HG02763 (cell line): ENCODE measurements around the gene PGAM4.
"Not testable (repeated sequence)": the region's sequence is repeated elsewhere in the genome, so short reads cannot be mapped to it uniquely, and the experiment has no call there.

Source experiments
- ATAC-seq: cut with Tn5 transposase; IDR thresholded peaks from one replicate; pipeline ENCODE4 v1.9.1; 2021; ENCODE audit warnings: mild to moderate bottlenecking, moderate library complexity; ENCODE audit not compliant: unreplicated experiment

The PGAM4 gene

GRCh38 chrX:77969538-77969937 lies at the start of gene PGAM4:
Gene PGAM4 (minus strand): TSS chrX:77969638. CDS start chrX:77969638, 0 bp downstream.
- no peak for ATAC-seq

GRCh38 chrX:78011846-78012245 lies 42.4 kb upstream of the PGAM4 start:
- ATAC-seq = no peak

- ATAC-seq = no peak
Observed at GRCh38 chrX:77979870-77980269, 10.4 kb upstream of the PGAM4 start.

DNA sequence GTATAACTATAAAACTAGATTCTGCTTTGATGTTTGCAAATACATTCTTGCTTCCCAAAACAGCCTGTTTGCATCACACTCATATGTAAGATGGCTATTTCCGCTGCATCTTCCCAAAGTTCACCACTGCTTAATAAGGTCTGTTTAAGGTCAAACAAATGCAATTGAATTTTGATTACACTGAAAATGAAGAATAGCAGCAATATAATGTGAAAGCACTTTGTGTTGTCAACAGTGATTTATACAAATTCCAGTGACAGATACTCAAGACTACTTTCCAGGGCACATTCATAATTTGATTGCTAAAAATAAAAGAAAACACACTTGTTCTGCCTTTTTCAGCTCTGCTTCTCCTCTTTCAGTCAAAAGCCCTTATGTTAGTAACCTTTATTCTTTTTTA lies 8.1 kb upstream of the PGAM4 start:
- no peak for ATAC-seq

DNA sequence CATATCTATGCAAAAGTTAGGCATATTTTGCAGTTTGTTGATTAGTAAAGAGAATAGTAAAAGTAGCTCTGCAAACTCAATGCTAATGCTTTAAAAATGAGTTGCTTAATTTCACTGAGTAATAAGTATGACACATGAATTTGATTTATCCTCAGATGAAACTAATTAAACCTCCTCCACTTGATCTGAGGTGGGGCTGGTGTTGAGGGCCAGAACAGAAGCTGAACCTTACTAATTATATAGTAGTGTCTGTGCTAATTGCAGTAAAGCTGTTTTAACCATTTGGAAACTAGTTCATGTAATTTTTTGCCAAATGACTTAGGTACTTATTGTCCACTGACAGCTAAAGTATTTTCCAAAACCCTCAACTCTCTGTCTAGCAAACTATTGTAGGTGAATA lies 7.7 kb upstream of the PGAM4 start:
- no peak for ATAC-seq

DNA sequence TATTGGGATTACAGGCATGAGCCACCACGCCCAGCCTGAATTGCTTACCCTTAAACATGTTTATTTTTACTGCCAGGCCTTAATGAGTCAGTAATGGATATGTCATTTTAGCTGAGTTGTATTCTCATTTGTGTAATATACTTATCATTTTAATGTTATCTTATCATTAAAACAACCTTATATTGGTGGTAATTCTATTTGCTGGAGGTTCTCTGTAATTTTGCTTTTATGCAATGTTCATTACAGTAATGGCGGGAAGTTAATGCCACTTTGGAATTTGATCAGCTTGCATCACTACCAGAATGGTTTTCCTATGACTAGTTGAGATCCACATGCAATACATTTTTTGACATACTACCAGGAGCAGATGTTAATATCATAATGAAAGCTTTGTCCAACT lies 6.3 kb upstream of the PGAM4 start:
- ATAC-seq = no peak

DNA sequence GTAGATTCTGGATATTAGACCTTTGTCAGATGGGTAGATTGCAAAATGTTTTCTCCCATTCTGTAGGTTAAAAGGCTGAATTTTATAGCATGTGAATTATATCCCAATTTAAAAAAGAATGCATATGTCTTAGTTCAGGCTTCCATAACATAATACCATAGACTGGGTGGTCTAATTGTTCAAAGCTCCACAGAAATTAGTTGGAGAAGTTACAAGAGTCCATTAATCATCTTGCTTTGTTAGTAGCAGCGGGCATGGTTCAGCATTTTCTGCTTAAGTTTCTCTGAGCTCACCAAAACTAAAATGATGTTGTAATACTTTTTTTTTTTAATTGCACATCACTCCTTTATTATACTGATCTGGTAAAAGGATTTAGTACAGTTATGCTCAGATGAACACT lies 1.8 kb downstream of the PGAM4 start:
- ATAC-seq = no peak

GRCh38 chrX:77966361-77966760 lies 3.1 kb downstream of the PGAM4 start:
- ATAC-seq = no peak

GRCh38 chrX:77962068-77962902 lies 7.2 kb downstream of the PGAM4 start:
- no peak for ATAC-seq

GRCh38 chrX:77961063-77961462 lies 8.4 kb downstream of the PGAM4 start:
- ATAC-seq = no peak

- ATAC-seq = no peak
Observed at GRCh38 chrX:77960567-77960966, 8.9 kb downstream of the PGAM4 start.

- ATAC-seq = no peak
Observed at GRCh38 chrX:77953708-77954107, 15.7 kb downstream of the PGAM4 start.

DNA sequence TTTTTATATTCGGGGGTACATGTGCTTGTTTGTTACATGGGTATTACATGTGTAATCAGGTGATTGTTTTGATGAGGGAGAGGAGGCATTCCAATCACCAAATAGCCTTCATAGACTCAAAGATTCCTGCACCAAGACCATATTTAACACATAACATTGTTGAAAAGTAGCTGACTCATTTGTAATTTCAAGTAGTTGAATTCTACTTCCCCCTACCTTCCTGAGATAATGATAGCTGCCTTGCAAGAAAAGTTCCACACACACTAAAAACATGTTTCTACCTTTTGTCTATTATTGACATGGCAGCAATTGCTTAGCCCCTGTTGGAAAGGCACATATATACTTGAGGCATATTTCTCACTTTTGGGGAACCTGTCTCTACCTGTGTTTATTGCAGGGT lies 16.1 kb downstream of the PGAM4 start:
- ATAC-seq = no peak

DNA sequence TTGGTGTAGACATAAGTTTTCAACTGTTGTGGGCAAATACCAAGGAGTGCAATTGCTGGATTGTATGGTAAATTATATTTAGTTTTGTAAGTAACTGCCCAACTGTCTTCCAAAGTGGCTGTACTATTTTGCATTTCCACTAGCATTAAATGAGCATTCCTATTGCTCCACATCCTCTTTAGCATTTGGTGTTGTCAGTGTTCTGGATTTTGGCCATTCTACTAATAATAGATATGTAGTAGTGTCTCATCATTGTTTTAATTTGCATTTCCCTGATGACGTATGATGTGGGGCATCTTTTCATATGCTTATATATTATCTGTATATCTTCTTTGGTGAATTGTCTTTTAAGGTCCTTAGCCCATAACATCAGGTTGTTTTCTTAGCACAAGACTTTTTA lies 17.3 kb downstream of the PGAM4 start:
- no peak for ATAC-seq

DNA sequence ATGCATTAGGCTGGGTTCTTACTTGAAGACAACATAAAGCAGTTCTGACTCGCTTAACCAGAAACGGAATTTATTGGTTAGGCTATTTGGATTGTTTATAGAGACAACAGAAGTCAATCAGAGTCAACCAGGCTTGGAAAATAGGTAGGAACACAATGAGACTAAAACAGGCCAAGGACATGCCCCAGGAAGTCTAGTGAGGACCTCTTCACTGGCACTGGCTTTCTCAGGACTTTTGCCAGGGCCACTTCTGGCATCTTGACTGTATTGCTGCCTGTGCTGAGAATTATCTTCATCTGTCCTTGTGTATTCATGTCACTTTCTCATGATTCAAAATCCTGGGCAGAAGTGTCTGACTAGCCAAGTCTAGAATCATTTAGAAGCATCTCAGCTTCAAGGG lies 19.6 kb downstream of the PGAM4 start:
- no peak for ATAC-seq

DNA sequence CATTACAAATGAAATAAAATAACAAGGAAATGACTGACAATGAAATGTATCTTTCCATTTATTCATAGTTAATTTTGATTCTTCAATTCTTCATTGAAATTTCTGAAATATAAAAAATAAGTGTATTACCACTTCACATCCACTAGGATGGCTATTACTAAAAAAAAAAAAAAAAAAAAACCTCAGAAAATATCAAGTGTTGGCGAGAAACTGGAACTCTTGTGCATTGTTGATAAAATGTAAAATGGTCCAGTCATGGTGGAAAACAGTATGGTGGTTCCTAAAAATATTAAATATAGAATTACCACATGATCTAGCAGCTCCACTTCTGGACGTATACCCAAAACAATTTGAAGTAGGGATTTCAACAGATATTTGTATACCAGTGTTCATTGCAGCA lies 22.9 kb downstream of the PGAM4 start:
- ATAC-seq = no peak

GRCh38 chrX:77945910-77946545 lies 23.4 kb downstream of the PGAM4 start:
- ATAC-seq = no peak

DNA sequence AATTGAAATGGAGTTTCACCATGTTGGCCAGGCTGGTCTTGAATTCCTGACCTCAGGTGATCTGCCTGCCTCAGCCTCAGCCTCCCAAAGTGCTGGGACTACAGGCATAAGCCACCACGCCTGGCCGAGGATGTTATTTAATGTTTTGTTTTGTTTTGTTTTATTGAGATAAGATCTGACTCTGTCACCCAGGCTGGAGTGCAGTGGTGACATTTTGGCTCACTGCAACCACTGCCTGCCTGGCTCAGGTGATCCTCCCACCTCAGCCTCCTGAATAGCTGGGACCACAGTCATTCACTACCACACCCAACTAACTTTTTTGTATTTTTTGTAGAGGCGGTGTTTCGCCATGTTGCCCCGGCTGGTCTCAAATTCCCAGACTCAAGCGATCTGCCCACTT lies 24.4 kb downstream of the PGAM4 start:
- not testable (repeated sequence) for ATAC-seq

DNA sequence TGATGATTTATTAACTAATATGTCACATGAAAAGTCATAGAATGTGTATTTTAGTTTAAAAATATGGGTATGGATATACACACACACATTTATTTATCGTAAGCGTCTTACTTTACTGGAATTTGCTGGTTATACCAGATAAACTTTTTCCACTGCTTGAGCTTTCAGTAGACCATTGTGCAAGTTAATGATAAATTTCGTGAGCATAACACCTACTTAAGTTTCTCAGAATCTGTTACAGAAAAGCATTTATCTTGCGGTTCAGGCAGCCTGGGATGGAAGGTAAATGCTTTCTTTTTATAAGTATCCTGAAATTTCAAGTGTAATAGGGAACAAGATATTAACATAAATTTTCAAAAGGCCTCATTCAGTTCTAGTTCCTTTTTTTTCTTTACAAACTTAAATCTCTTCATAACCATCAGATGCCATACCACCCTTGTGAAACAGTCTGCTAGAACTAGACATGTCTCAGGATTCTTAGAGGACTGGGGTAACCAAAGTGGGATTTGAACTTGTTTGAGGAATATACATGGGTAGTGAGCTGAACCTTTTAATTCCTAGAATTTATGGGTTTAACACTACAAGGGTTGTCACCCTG lies 31.3 kb downstream of the PGAM4 start:
- ATAC-seq = no peak

DNA sequence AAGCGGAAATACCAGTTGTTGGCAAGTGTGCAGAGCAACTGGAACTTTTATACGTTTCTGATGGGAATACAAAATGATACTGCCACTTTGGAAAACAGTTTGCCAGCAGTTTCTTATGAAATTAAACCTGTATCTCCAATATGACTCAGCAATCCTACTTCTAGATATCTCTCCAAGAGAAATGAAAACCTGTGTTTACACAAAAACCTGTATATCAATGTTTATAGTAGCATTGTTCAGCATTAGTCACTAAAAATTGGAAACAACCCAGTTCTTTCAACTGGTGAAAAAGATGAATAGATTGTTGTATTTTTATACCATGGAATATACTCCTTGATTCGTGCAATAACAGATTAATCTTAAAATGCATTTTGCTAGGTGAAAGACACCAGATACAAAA lies 32.1 kb downstream of the PGAM4 start:
- no peak for ATAC-seq

GRCh38 chrX:77936299-77936698 lies 33.1 kb downstream of the PGAM4 start:
- no peak for ATAC-seq

GRCh38 chrX:77935886-77936285 lies 33.6 kb downstream of the PGAM4 start:
- ATAC-seq = no peak
